GM08714 (cell line): ENCODE data around the gene CC2D1A.
"Not testable (repeated sequence)": the region's sequence is repeated elsewhere in the genome, so short reads cannot be mapped to it uniquely, and the experiment has no call there.

ENCODE experiments used
- H3K4me3 ChIP-seq: fragments of 200-500 bp; sonication (Bioruptor generic); 2 replicates; pipeline ENCODE4 v1.5.1; 2014; ENCODE audit warnings: mild to moderate bottlenecking, low read length, inconsistent platforms
- ZNF274 ChIP-seq: IDR thresholded peaks from 2 replicates; pipeline ENCODE4 v1.6.1; 2012; ENCODE audit warnings: mild to moderate bottlenecking, low read depth, low read length

Gene CC2D1A

DNA sequence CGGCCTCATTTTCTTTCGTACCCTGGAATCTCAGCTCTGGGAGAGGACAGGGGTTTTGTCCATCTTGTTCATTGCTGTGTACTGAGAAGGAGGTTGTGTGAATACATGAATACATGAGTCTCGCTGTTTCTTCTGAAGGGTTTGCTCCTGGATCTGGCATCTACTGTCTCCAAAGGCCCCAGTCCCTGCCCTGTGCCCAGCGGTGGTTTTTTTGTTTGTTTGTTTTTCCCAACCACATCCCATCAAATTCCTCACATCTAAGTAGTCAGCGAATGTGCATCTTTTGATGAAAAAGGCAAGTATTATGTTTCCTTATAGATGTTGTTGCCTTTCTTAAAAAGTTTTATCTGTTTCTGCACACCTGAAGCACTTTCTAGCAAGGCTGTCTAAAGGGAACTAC, 58.8 kb downstream of the CC2D1A start:
- TF ChIP-seq ZNF274: no peak
- no peak overlapping the region for H3K4me3 ChIP-seq

DNA sequence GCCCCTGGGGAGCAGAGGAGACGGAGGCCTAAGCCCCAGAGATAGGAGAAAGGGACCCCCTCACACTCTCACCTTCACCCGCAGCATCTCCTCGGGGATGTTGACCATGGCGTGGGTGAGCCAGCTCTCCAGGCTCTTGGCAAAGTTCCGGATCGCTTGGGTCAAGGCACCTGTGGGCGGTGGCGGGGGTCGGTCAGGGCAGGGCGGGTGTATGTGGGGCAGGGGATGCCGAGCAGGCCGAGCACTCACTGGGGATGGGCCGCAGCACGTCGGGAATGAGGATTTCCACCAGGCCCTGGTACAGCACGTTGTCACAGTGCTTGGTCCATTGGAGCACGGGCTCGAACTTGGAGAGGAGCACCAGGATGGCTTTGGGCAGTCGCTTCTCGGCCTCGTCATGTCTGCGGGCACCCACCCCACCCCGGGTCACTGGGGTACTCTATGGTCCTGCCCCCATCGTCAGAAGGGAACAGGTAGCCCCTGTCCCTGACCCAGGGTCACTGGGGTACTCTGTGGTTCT, 59.4 kb downstream of the CC2D1A start:
- no peak overlapping the region for H3K4me3 ChIP-seq
- no peak for TF ChIP-seq ZNF274

DNA sequence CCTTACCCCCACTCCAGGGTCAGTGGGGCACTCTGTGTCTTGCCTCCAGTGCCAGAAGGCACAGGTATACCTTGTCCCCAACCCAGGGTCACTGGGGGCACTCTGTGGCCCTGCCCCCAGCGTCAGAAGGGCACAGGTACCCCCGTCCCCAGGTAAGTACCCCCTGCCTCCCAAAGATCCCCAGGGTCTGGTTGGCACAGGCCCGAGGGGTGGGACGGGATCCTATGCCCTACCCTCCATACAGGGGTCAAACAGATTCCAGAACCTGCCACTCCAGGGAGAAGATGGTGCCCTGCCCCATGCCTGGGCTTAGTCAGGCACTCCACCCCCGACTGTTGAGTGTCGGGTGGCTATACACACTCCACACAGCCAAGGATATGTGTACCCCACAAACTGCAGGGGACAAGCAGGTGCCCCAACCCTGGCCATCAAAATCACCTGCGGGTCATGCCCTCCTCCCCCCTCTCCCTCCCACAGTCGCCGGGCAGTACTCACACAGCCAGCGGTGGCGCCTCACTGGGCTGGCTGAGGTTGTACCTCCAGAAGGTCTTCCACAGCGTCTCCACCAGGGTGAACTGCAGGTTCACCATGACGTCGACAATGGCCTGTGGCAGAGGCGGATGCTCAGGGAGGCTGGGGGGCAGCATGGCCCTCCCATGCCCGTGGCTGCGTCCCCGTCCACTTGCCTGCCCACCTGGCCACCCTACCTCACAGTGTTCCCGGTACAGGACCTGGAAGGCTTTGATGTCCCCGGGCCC, 60.1 kb downstream of the CC2D1A start:
- H3K4me3 ChIP-seq: no peak overlapping the region
- TF ChIP-seq ZNF274: no peak

DNA sequence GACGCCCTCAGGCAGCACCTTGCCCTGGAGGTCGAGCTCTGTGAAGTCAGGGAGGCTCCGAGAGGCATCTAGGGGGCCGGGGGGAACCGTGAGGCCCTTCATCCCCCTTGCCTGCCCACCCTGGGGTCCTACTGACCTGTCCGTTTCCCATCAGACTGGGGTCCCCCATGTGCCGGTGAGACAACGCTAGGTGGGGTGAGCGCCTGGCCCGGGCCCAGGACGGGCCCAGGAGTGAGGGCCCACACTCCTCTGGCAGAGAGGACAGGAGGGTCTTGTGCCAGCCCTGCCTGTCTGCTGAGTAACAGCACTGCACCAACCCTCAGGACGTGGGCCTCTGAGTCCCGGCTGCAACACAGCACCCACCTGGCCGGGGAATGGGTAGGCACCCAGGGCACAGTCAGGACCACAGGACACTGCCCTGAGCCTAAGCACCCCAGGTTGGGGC, 60.7 kb downstream of the CC2D1A start:
- no peak for TF ChIP-seq ZNF274
- no peak overlapping the region for H3K4me3 ChIP-seq

DNA sequence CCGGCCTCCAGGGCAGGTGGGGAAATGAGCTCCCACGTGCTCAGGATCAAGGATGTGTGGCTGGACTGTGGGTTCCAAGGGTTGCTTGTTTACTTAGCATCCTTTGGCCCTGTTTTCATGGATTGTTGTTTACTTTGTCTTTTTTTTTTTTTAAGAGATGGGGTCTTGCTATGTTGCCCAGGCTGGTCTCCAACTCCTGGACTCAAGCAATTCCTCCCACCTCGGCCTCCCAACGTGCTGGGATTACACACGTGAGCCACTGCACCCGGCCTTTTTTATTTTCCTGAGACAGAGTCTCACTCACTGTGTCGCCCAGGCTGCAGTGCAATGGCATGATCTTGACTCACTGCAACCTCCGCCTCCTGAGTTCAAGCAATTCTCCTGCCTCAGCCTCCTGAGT, 61.2 kb downstream of the CC2D1A start:
- H3K4me3 ChIP-seq: not testable (repeated sequence)

DNA sequence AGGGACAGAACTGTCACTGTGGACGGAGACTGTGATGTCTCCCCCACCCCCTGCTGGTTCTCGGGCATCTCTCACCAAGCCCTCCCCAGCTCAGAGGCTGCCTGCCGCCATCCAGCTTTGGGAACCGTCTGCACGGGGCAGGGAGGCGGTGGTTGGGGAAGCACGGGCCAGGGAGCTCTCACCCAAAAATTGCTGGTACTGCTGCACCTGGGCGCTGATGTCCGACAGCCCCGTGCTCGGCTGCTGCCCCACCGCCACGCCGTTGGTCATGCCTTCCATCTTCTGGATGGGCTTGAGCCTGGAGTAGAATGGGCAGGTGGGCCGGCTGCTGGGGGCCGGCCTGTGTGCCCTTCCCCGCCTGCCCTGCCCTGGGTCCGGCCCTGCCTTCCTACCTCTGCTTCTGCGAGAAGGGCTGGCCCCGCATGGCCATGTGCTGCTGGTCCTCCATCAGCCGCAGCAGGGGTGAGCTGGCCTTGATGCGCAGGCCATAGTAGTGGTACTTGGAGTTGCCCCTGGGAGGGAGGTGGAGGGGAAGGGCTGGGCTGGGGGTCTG, 62.5 kb downstream of the CC2D1A start:
- no peak for TF ChIP-seq ZNF274
- no peak overlapping the region for H3K4me3 ChIP-seq

DNA sequence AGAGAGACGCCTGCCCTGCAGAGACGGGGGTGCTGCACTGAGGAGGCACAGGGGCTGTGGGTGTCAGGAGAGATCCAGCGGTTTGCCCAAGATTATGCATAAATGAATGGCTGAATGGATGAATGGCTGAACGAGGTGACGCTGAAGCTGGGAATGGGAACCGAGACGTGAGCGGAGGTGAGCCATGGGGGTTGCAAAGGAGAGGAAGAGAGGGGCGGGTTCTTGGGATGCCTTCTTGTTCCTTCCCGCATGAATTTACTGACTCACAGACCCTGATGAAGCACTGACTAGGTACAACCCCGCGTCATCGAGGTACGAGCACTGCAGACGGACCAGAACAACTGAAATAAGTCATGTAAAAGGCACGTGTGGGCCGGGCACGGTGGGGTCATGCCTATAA, 63.0 kb downstream of the CC2D1A start:
- TF ChIP-seq ZNF274: no peak
- H3K4me3 ChIP-seq: no peak overlapping the region

DNA sequence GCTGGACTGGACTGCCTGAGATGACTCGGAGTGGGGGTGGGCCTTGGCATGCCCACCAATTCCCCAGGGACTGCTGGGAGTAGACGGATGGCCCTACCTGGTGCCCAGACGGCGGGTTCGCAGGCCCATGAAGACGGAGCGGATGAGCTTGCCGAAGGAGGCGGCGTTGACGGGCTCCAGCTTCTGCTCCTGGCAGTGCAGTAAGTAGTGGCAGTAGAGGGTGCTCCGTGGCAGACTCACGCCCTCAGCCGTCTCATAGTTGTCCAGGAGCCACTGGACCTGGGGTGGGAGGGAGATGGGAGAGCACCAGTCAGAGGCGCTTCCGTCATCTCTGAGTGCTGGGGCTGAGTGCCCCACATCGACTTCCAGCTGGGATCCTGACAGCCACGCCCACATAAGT, 63.9 kb downstream of the CC2D1A start:
- no peak for TF ChIP-seq ZNF274
- no peak overlapping the region for H3K4me3 ChIP-seq

DNA sequence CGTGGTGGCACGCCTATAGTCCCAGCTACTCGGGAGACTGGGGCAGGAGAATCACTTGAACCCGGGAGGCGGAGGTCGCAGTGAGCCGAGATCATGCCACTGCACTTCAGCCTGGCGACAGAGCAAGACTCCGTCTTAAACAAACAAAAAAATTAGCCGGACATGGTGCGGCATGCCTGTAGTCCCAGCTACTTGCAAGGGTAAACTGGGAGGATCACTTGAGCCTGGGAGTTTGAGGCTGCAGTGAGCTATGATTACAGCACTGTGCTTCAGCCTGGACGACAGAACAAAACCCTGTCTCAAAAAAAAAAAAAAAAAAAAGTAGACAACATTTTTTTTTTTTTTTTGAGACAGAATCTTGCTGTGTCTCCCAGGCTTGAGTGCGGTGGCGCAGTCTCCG, 65.9 kb downstream of the CC2D1A start:
- not testable (repeated sequence) for H3K4me3 ChIP-seq

DNA sequence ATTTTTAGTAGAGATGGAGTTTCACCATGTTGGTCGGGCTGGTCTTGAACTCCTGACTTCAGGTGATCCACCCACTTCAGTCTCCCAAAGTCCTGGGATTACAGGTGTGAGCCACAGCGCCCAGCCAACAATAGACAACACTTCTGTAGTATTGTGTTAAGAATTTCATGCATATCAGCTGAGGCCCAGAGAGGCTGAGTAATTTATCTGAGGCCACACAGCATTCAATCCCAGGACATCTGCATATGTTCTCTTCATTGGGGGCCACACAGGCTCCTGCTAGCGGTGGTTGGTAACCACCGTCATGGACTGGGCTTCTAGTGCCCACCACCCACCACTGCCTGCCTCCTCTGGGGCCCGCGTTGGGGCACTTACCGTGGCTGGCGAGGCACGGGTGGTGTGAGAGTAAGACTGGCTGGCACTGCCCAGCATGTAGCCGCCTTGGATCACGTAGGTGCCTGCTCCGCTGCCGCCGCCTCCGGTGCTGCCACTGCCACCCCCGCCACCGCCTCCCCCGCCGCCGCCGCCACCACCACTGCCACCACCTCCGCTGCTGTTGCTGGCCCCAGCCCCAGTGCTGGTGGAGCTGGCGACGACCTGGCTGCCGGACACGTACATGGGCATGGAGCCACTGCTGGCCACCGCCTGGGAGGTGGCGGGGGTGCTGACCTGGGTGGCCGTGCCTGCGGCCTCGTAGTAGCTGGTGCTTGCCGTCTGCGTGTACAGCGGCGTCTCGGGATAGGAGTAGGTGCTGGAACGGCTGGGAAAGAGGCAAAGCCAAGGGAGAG, 66.6 kb downstream of the CC2D1A start:
- no peak overlapping the region for H3K4me3 ChIP-seq

DNA sequence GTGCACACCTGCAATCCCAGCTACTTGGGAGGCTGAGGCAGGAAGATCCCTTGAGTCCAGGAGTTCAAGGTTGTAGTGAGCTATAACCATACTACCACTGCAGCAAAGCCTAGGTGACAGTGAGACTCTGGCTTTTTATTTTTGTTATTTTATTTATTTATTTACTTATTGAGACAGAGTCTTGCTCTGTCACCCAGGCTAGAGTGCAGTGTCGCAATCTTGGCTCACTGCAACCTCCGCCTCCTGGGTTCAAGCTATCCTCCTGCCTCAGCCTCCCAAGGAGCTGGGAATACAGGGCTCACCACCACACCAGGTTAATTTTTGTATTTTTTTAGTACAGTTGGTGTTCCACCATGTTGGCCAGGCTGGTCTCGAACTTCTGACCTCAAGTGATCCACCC, 67.5 kb downstream of the CC2D1A start:
- not testable (repeated sequence) for H3K4me3 ChIP-seq

More for the DNA sequence above, 66.6 kb downstream of the CC2D1A start:
- no peak for TF ChIP-seq ZNF274

DNA sequence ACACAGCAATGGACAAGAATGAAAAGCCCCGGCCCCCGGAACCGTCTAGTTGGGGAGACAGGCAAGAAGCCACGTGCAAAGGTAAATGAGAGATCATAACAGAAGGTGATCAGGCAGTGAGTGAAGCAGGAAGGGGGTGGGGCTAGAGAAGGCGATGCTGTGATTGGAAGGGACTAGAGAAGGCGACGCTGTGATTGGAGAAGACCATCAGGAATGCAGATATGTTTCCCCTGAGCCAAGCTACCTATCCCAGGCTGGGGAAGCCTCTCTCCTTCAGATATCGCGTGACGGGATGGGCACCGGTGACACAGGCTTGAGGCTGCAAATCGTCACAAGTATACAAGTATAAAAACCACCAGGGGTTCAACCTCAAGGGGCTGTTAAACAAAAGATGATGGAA, 68.1 kb downstream of the CC2D1A start:
- no peak for TF ChIP-seq ZNF274
- H3K4me3 ChIP-seq: no peak overlapping the region

DNA sequence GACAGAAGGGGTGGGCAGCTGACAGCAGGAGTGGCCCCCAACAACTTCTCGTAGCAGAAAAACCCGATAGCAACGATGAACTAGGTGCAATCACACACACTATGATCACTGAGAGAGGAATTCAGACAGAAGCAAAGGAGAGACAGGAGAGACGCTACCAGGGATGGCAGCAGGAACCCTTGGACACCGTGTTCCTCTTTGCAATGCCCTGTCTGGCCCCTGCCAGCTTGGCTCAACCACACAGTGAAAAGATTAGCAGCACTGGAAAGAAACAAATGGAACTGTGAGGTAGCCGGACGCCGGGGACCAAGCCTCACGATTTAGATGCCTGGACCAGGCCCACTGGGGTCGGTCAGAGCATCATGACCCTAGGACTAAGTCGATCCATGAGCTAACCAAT, 69.9 kb downstream of the CC2D1A start:
- no peak overlapping the region for H3K4me3 ChIP-seq
- no peak for TF ChIP-seq ZNF274

DNA sequence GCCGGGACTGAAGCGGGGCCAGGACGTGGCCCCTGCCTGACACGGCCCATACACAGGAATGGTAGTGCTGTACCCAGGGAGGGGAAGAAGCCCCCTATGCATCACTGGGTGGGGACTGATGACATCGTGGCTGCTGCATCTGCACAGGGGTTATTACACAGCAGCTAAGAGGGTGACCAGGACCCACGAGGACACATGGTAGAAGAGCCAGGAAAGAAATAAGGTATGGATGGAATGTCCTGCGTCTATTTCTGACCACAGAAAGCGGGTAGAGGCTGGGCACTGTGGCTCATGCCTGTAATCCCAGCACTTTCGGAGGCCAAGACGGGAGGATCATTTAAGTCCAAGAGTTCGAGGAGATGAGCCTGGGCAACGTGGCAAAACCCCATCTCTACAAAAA, 70.4 kb downstream of the CC2D1A start:
- TF ChIP-seq ZNF274: no peak
- no peak overlapping the region for H3K4me3 ChIP-seq

DNA sequence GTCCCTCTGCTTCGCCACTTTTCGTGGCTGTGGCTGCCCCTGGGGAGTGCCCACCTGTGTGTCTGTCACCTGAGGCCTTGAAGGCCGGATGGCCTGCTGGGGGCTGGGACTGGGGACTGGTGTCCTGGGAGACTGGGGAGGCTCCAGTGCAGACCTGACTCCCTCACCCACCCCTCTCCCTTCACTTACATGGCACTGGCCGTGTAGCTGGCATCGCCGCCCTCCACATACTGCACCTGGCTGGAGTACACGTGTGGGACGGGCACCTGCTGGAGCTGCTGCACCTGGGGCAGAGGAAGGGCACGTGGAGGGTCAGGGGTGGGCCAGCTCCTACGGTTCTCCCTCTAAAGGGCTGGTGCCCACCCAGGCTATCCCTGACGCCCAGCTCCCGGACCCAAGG, 71.8 kb downstream of the CC2D1A start:
- H3K4me3 ChIP-seq: no peak overlapping the region
- TF ChIP-seq ZNF274: no peak
